Colonic mucosa (tissue), 4 donors: ENCODE results near the gene SEMA6A. TPM values are rescaled to one million over a fixed set of nuclear protein-coding genes. Genes with fewer than 3 reads are reported as not detected.

ENCODE experiments used
- DNase-seq: peaks from one replicate; pipeline ENCODE4 v3.0.0-alpha.2; 2020
- H3K27ac ChIP-seq: fragments of 200-600 bp; one replicate; pipeline ENCODE4 v1.8.0; 2021
- H3K27me3 ChIP-seq: fragments of 200-600 bp; one replicate; pipeline ENCODE4 v1.8.0; 2021
- H3K36me3 ChIP-seq: fragments of 200-600 bp; one replicate; pipeline ENCODE4 v1.8.0; 2021
- H3K4me1 ChIP-seq: fragments of 200-600 bp; one replicate; pipeline ENCODE4 v1.8.0; 2021; ENCODE audit warnings: mild to moderate bottlenecking
- H3K4me3 ChIP-seq: fragments of 200-600 bp; one replicate; pipeline ENCODE4 v1.8.0; 2021
- H3K9ac ChIP-seq, 2 donors: one replicate each; pipeline ENCODE4 v1.7.0; 2013; ENCODE audit warnings: control low read depth in 2 of 2, low read depth in 2 of 2, low read length in 2 of 2
- H3K9me3 ChIP-seq: fragments of 200-600 bp; one replicate; pipeline ENCODE4 v1.8.0; 2021
- CTCF ChIP-seq: fragments of 200-600 bp; IDR thresholded peaks from one replicate; pipeline ENCODE4 v1.8.0; 2022; ENCODE audit warnings: antibody characterized with exemption, mild to moderate bottlenecking
- intact Hi-C: fragments of 100-400 bp; cut with DNase I; formaldehyde crosslinking; loops from one replicate; pipeline ENCODE4 v1.14.1; 2022
- total RNA-seq, 2 donors: library from RNA; stranded (reverse); fragmentation: NEBNext Ultra II Directional in 1 of 2; extraction: Animal tissue kit (Norgen Biotek cat#: 25700) in 1 of 2; gene quantifications; one replicate each; pipeline ENCODE4 v1.2.1, GENCODE V29; 2021
- donor health status: healthy.
- donor health status: DM: no; HTN: no; CAD: no.
- donor health status: DM: no; HTN: no; CAD: no.

The SEMA6A gene
- total RNA-seq, 2 donors from 2014 or later = 66.7 to 89.9 TPM

GRCh38 chr5:116507941-116508655 lies 66.5 kb downstream of the SEMA6A start:
- no peak for TF ChIP-seq CTCF
- Histone ChIP-seq H3K4me3 (no peak overlapping the region), H3K27ac (no peak overlapping the region), H3K27me3 (no peaks in the 10 kb centered on the region), H3K9me3 (no peaks in the 10 kb centered on the region), H3K9ac (no peak overlapping the region), H3K36me3 (no peaks in the 10 kb centered on the region), H3K4me1 (no peaks in the 10 kb centered on the region)
- DNase-seq = no peak
- intact Hi-C loops = no loop called here

GRCh38 chr5:116507051-116507537 lies 67.5 kb downstream of the SEMA6A start:
- no peak for TF ChIP-seq CTCF
- Histone ChIP-seq H3K36me3 (no peaks in the 10 kb centered on the region), H3K9me3 (no peaks in the 10 kb centered on the region), H3K27ac (no peak overlapping the region), H3K4me3 (no peak overlapping the region), H3K27me3 (no peaks in the 10 kb centered on the region), H3K9ac (no peak overlapping the region), H3K4me1 (no peaks in the 10 kb centered on the region)
- intact Hi-C loops = no loop called here
- DNase-seq = no peak

- Histone ChIP-seq H3K36me3 (no peaks in the 10 kb centered on the region), H3K27me3 (no peaks in the 10 kb centered on the region), H3K9me3 (no peaks in the 10 kb centered on the region), H3K4me1 (no peaks in the 10 kb centered on the region), H3K9ac (no peak overlapping the region), H3K27ac (no peak overlapping the region), H3K4me3 (no peak overlapping the region)
- TF ChIP-seq CTCF = no peak
- no peak for DNase-seq
- intact Hi-C loops = no loop called here
These were observed 68.1 kb downstream of the SEMA6A start for GRCh38 chr5:116506488-116506887.

- Histone ChIP-seq H3K36me3 (no peaks in the 10 kb centered on the region), H3K27ac (no peak overlapping the region), H3K27me3 (no peaks in the 10 kb centered on the region), H3K9ac (no peak overlapping the region), H3K4me3 (no peak overlapping the region), H3K9me3 (no peaks in the 10 kb centered on the region), H3K4me1 (no peaks in the 10 kb centered on the region)
- no peak for DNase-seq
- intact Hi-C loops = no loop called here
- no peak for TF ChIP-seq CTCF
These were observed 69.9 kb downstream of the SEMA6A start for GRCh38 chr5:116504593-116505166.

- H3K4me3 ChIP-seq = no peak overlapping the region
- DNase-seq = no peak
- H3K9ac ChIP-seq = no peak overlapping the region
- H3K27me3 ChIP-seq = no peaks in the 10 kb centered on the region
- H3K36me3 ChIP-seq = no peaks in the 10 kb centered on the region
- no peak for TF ChIP-seq CTCF
- intact Hi-C loops = no loop called here
- peaks cover 4% of the 10 kb centered on the region for H3K4me1 ChIP-seq
- H3K27ac ChIP-seq = no peak overlapping the region
- no peaks in the 10 kb centered on the region for H3K9me3 ChIP-seq
These were observed 72.0 kb downstream of the SEMA6A start for GRCh38 chr5:116502616-116503015.
